ENCODE data around the gene GAB2. TPM values are rescaled to one million over a fixed set of nuclear protein-coding genes. Genes with fewer than 3 reads are reported as not detected.
"Not testable (repeated sequence)": the region's sequence is repeated elsewhere in the genome, so short reads cannot be mapped to it uniquely, and the experiment has no call there.

The GAB2 gene
- total and polyA plus RNA-seq, 2 of the 13 experiments (the other 11 are each of a cell fraction or from before 2014, with no cell fraction given), result 4.1 to 8.6 TPM

DNA sequence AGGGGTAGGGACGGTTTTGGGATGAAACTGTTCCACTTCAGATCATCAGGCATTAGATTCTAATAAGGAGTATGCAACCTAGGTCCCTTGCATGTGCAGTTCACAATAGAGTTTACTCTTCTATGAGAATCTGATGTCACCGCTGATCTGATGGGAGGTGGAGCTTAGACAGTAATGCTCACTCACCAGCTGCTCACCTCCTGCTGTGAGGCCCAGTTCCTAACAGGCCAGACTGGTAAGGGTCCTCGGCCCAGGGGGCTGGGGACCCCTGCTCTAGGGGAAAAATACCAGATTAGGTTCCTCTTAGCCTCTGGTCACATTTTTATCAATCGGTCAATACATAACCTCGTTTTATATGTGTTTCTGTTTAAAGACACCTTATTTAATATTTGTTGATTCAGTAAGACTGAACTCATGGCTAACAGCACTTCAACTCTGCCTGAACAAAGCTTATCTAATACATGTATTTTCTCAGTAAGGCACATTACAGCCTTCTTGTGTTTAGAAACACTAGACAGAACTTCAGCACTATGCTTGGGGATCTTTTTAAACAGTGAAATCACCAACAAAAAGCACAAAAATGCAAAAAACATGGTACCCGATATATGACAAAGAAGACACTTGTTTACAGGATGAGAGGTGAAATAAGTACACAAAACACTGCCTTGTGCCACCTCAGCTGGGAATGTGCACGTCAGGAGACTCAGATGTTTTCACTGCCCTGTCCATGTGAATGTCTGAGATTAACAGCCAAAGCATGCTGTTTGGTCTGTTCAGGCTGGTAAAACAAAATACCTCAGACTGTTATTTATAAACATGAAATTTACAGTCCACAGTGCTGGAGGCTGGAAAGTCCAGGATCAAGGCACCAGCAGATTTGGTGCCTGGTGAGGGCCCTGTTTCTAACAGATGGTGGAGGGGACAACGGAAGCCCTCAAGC is 121.4 kb downstream of the GAB2 start (continued):
- TF ChIP-seq ZNF512 (CRISPR knock-in tag; IDR thresholded peaks at IDR 0.05) (no peak), PHF20 (CRISPR knock-in tag; IDR thresholded peaks at IDR 0.05) (no peak)

- no peak for DNase-seq (ENCODE audit: low spot score)
- BruUV-seq (replicated peaks), result no TSS peak
- Histone ChIP-seq H3K4me3 (replicated peaks in 1 of 3; ENCODE audit: insufficient read depth in 1 of 3, low read depth in 2 of 3, low read length in 3 of 3) (no peak overlapping the region), H3K4me1 (ENCODE audit: insufficient read depth, low read length) (peaks cover 74% of the 10 kb centered on the region), H3K9ac (ENCODE audit: insufficient read depth, low read depth, low read length) (no peak overlapping the region), H3K79me2 (ENCODE audit: insufficient read depth, low read length) (no peaks in the 10 kb centered on the region), H3K27ac (ENCODE audit: extremely low read length, insufficient read depth, low read length) (no peak overlapping the region), H2AFZ (ENCODE audit: low read length) (no peak overlapping the region), H3K9me3 (ENCODE audit: low read length) (no peaks in the 10 kb centered on the region), H3K4me2 (ENCODE audit: low read depth, low read length) (no peak overlapping the region), H3K27me3 (ENCODE audit: control insufficient read depth in 1 of 2, insufficient read depth in 2 of 2, low read length in 2 of 2) (no peaks in the 10 kb centered on the region), H3K36me3 (replicated peaks in 1 of 2; ENCODE audit: control insufficient read depth in 1 of 2, insufficient read depth in 2 of 2, low read length in 2 of 2) (no peaks in the 10 kb centered on the region), H4K20me1 (ENCODE audit: insufficient read depth, low read length) (no peaks in the 10 kb centered on the region)
- in situ Hi-C loops (cut with HindIII; ENCODE audit: extremely low pct_ligation_motif_present, low pct_unique_long_range_greater_than_20kb) (no loop called here), intact Hi-C loops (cut with micrococcal nuclease; ENCODE audit: unreplicated experiment) (no loop called here)
- POLR2A ChIA-PET, result no interaction called here
- FAIRE-seq, result no peak
- no peak for TF ChIP-seq XBP1 (CRISPR knock-in tag; IDR thresholded peaks at IDR 0.05)
- no peak for TF ChIP-seq ATAD3A (CRISPR knock-in tag; IDR thresholded peaks at IDR 0.05)
- TF ChIP-seq, protein P1, sequence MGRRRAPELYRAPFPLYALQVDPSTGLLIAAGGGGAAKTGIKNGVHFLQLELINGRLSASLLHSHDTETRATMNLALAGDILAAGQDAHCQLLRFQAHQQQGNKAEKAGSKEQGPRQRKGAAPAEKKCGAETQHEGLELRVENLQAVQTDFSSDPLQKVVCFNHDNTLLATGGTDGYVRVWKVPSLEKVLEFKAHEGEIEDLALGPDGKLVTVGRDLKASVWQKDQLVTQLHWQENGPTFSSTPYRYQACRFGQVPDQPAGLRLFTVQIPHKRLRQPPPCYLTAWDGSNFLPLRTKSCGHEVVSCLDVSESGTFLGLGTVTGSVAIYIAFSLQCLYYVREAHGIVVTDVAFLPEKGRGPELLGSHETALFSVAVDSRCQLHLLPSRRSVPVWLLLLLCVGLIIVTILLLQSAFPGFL (CRISPR knock-in tag; IDR thresholded peaks at IDR 0.05), result no peak
- TF ChIP-seq, protein P2, sequence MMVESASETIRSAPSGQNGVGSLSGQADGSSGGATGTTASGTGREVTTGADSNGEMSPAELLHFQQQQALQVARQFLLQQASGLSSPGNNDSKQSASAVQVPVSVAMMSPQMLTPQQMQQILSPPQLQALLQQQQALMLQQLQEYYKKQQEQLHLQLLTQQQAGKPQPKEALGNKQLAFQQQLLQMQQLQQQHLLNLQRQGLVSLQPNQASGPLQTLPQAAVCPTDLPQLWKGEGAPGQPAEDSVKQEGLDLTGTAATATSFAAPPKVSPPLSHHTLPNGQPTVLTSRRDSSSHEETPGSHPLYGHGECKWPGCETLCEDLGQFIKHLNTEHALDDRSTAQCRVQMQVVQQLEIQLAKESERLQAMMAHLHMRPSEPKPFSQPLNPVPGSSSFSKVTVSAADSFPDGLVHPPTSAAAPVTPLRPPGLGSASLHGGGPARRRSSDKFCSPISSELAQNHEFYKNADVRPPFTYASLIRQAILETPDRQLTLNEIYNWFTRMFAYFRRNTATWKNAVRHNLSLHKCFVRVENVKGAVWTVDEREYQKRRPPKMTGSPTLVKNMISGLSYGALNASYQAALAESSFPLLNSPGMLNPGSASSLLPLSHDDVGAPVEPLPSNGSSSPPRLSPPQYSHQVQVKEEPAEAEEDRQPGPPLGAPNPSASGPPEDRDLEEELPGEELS (CRISPR knock-in tag; IDR thresholded peaks at IDR 0.05), result no peak
- TF ChIP-seq ZNF274 (CRISPR knock-in tag; IDR thresholded peaks at IDR 0.05), result no peak
- TF ChIP-seq FOXA3 (CRISPR knock-in tag; IDR thresholded peaks at IDR 0.05), result no peak
- CTCF ChIA-PET (ENCODE audit: low intra/inter-chr PET ratio, low total read pairs), result no interaction called here
- WGBS (ENCODE audit: low lambda C conversion rate), result 91% methylated on average over 3 of the region's 3 CpGs
- no peak for ATAC-seq
Observed at GRCh38 chr11:78295347-78295746, 122.3 kb downstream of the GAB2 start.

- H3K27ac ChIP-seq (ENCODE audit: extremely low read length, insufficient read depth, low read length); CTCF ChIA-PET (ENCODE audit: low intra/inter-chr PET ratio, low total read pairs); ATAC-seq; H3K79me2 ChIP-seq (ENCODE audit: insufficient read depth, low read length); H2AFZ ChIP-seq (ENCODE audit: low read length); H3K4me2 ChIP-seq (ENCODE audit: low read depth, low read length); in situ Hi-C loops (cut with HindIII; ENCODE audit: extremely low pct_ligation_motif_present, low pct_unique_long_range_greater_than_20kb); DNase-seq (ENCODE audit: low spot score); BruUV-seq (replicated peaks); FAIRE-seq; H4K20me1 ChIP-seq (ENCODE audit: insufficient read depth, low read length); intact Hi-C loops (cut with micrococcal nuclease; ENCODE audit: unreplicated experiment); POLR2A ChIA-PET; H3K9ac ChIP-seq (ENCODE audit: insufficient read depth, low read depth, low read length); H3K9me3 ChIP-seq (ENCODE audit: low read length); H3K36me3 ChIP-seq (replicated peaks in 1 of 2; ENCODE audit: control insufficient read depth in 1 of 2, insufficient read depth in 2 of 2, low read length in 2 of 2); H3K4me3 ChIP-seq (replicated peaks in 1 of 3; ENCODE audit: insufficient read depth in 1 of 3, low read depth in 2 of 3, low read length in 3 of 3); H3K27me3 ChIP-seq (ENCODE audit: control insufficient read depth in 1 of 2, insufficient read depth in 2 of 2, low read length in 2 of 2): not testable (repeated sequence)
- peaks cover 74% of the 10 kb centered on the region for H3K4me1 ChIP-seq (ENCODE audit: insufficient read depth, low read length)
- 97% methylated on average over 5 of the region's 5 CpGs for WGBS (ENCODE audit: low lambda C conversion rate)
Observed at GRCh38 chr11:78294100-78294499, 123.5 kb downstream of the GAB2 start.
